HG03521 (cell line): ENCODE results near the gene CSF2RB.

Source experiments
- ATAC-seq: cut with Tn5 transposase; IDR thresholded peaks from one replicate; pipeline ENCODE4 v1.9.1; 2021; ENCODE audit warnings: mild to moderate bottlenecking, moderate library complexity; ENCODE audit not compliant: unreplicated experiment

Gene CSF2RB

GRCh38 chr22:36918586-36919284 lies 5.3 kb downstream of the CSF2RB start:
- ATAC-seq: no peak

GRCh38 chr22:36921309-36922104 lies 8.1 kb downstream of the CSF2RB start:
- ATAC-seq: no peak

- no peak for ATAC-seq
Observed at GRCh38 chr22:36922105-36922608, 8.7 kb downstream of the CSF2RB start.

- no peak for ATAC-seq
Observed at GRCh38 chr22:36922711-36923110, 9.3 kb downstream of the CSF2RB start.

- no peak for ATAC-seq
Observed at GRCh38 chr22:36923131-36923788, 9.8 kb downstream of the CSF2RB start.

- ATAC-seq: no peak
Observed at GRCh38 chr22:36924151-36924698, 10.8 kb downstream of the CSF2RB start.

- no peak for ATAC-seq
Observed at GRCh38 chr22:36925388-36926290, 12.2 kb downstream of the CSF2RB start.

- ATAC-seq: no peak
Observed at GRCh38 chr22:36926309-36926708, 12.9 kb downstream of the CSF2RB start.

- ATAC-seq: no peak
Observed at GRCh38 chr22:36926721-36927435, 13.4 kb downstream of the CSF2RB start.

- no peak for ATAC-seq
Observed at GRCh38 chr22:36927671-36928070, 14.2 kb downstream of the CSF2RB start.

GRCh38 chr22:36928196-36928595 lies 14.8 kb downstream of the CSF2RB start:
- no peak for ATAC-seq

GRCh38 chr22:36928786-36929535 lies 15.5 kb downstream of the CSF2RB start:
- ATAC-seq: no peak

GRCh38 chr22:36929621-36930020 lies 16.2 kb downstream of the CSF2RB start:
- ATAC-seq: no peak

- ATAC-seq: no peak
Observed at GRCh38 chr22:36930041-36930935, 16.9 kb downstream of the CSF2RB start.

- ATAC-seq: no peak
Observed at GRCh38 chr22:36931446-36931845, 18.0 kb downstream of the CSF2RB start.

- no peak for ATAC-seq
Observed at GRCh38 chr22:36933629-36934417, 20.4 kb downstream of the CSF2RB start.
